GM12801 (cell line): ENCODE measurements around the gene ZNF85.

Experiments used
- CTCF ChIP-seq: IDR thresholded peaks from one replicate; pipeline ENCODE4 v1.5.1; 2011; ENCODE audit warnings: control low read depth; ENCODE audit not compliant: insufficient read length; ENCODE audit errors: extremely low read depth

The ZNF85 gene

GRCh38 chr19:20969498-20969897, 46.4 kb downstream of the ZNF85 start:
- no peak for TF ChIP-seq CTCF

GRCh38 chr19:20969898-20970297, 46.8 kb downstream of the ZNF85 start:
- no peak for TF ChIP-seq CTCF

GRCh38 chr19:20999731-21000352, 76.8 kb downstream of the ZNF85 start:
- no peak for TF ChIP-seq CTCF
